Peyer's patch (tissue), 4 donors: Measurements from ENCODE around the gene UNKL.

Experiments
- POLR2A ChIP-seq, 2 donors: fragments of 450-650 bp; IDR thresholded peaks; one replicate each; pipeline ENCODE4 v1.5.1; 2017; ENCODE audit warnings: antibody characterized with exemption in 2 of 2, mild to moderate bottlenecking in 2 of 2, moderate library complexity in 2 of 2
- TF ChIP-seq, protein P1 (sequence below), 6 experiments: fragments of 450-650 bp in 4 of 6; fragments of 200-600 bp in 2 of 6; sonication (generic) in 1 of 6; IDR thresholded peaks; one replicate each; pipeline ENCODE4 v1.5.1; 2017 to 2019; ENCODE audit warnings: antibody characterized with exemption in 6 of 6, mild to moderate bottlenecking in 3 of 6, moderate library complexity in 1 of 6

DNA sequence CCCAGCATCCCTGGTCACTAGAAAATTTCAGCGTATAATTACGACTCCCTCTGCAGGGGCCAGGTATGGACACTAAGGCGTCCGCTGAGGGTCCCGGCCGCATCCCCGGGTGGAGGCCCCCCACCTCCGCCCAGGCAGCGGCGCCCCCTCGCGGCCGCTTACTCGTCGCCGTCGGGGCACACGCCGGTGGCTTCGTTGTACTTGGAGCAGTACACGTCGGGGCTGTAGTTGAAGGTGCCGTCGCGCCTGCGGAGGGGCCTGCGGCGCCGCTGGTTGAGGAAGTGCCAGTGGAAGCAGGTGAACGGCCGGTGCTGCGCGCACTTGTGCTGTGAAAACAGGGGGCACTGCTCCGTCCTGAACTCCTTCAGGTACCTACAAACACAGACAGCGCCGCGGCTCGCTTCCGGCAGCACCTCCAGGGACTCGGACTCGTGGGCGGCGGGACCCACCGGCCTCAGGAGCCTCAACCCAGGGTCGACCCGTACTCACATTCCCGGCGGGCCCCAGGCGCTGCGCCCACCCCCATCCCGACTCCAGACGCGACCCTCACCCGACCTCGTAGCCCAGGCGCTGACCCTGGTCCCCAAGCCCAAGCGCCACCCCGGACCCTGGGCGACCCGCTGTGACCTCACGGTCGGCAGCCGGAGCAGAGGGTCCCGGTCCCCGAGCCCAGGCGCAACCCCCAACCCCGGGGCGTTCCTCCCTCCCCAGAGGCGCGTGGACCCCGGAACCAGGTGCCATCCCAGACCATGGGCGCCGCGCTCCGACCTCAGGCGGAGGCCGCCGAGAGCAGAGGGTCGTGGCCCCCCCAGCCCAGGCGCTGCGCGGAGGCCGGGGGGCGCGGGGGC is 596 bp downstream of the UNKL start:
- TF ChIP-seq, protein P1, sequence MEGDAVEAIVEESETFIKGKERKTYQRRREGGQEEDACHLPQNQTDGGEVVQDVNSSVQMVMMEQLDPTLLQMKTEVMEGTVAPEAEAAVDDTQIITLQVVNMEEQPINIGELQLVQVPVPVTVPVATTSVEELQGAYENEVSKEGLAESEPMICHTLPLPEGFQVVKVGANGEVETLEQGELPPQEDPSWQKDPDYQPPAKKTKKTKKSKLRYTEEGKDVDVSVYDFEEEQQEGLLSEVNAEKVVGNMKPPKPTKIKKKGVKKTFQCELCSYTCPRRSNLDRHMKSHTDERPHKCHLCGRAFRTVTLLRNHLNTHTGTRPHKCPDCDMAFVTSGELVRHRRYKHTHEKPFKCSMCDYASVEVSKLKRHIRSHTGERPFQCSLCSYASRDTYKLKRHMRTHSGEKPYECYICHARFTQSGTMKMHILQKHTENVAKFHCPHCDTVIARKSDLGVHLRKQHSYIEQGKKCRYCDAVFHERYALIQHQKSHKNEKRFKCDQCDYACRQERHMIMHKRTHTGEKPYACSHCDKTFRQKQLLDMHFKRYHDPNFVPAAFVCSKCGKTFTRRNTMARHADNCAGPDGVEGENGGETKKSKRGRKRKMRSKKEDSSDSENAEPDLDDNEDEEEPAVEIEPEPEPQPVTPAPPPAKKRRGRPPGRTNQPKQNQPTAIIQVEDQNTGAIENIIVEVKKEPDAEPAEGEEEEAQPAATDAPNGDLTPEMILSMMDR (IDR thresholded peaks at IDR 0.05), result peak; percentile 57 to 71 (median 62)
- TF ChIP-seq POLR2A (IDR thresholded peaks at IDR 0.05), result no peak
